Measurements from ENCODE around the gene S100A3.

S100A3 gene

DNA sequence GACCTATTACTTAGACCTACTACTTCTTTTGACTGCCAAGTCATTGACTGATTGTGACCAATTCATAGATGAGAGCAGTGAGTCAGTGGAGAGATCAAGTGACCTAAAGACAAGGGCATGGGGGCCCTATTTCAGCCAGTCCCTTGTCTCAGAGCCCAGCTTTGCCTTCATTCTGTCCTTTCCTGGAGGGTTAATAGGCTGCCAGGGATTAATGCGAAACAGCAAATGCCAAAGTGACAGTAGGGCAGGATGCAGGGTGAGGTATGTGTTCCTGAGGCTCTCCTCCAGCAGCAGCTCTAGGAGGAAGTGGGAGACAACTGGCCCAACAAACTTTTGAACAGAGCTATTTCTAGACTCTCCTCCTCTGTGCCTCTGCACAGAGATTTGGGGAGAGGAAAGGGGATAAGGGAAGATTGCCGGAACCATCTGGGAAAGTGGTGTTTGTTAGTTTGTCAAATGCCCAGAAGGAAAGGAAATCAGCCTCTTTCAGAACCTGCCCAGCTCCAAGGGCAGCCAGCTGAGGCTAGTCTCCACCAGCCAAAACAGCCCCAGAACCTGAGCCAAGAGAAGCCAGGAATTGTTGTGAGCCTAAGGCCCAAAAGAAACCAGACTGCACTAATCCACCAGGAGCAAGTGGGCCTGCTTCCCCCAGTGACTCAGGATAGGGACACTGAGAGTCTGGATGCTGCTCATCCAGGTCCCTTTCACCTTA, 4.9 kb upstream of the S100A3 start:
- no peaks in the 10 kb centered on the region for H3K36me3 ChIP-seq (ENCODE audit: low read length)

GRCh38 chr1:153553096-153553495, 4.0 kb upstream of the S100A3 start:
- Histone ChIP-seq H3K27ac (ENCODE audit: low read depth, low read length) (no peak overlapping the region), H3K4me2 (ENCODE audit: low read depth, low read length, poor library complexity, severe bottlenecking) (no peak overlapping the region)
- TF ChIP-seq EZH2phosphoT487 (conservative IDR thresholded peaks at IDR 0.05; ENCODE audit: low read length) = no peak
- TF ChIP-seq, protein P1, sequence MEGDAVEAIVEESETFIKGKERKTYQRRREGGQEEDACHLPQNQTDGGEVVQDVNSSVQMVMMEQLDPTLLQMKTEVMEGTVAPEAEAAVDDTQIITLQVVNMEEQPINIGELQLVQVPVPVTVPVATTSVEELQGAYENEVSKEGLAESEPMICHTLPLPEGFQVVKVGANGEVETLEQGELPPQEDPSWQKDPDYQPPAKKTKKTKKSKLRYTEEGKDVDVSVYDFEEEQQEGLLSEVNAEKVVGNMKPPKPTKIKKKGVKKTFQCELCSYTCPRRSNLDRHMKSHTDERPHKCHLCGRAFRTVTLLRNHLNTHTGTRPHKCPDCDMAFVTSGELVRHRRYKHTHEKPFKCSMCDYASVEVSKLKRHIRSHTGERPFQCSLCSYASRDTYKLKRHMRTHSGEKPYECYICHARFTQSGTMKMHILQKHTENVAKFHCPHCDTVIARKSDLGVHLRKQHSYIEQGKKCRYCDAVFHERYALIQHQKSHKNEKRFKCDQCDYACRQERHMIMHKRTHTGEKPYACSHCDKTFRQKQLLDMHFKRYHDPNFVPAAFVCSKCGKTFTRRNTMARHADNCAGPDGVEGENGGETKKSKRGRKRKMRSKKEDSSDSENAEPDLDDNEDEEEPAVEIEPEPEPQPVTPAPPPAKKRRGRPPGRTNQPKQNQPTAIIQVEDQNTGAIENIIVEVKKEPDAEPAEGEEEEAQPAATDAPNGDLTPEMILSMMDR (IDR thresholded peaks at IDR 0.05; ENCODE audit: insufficient read depth, low read length, poor library complexity, severe bottlenecking) = no peak

More for the DNA sequence above, 4.9 kb upstream of the S100A3 start:
- no peak overlapping the region for H2AFZ ChIP-seq (ENCODE audit: low read depth, low read length, severe bottlenecking)
- no peaks in the 10 kb centered on the region for H3K79me2 ChIP-seq (ENCODE audit: insufficient read depth, low read length)
- no peaks in the 10 kb centered on the region for H3K9me3 ChIP-seq (ENCODE audit: insufficient read depth, low read length)
- no peak overlapping the region for H3K9ac ChIP-seq (ENCODE audit: low read length)
- H3K4me3 ChIP-seq (ENCODE audit: insufficient read depth, low read length, poor library complexity, severe bottlenecking) = no peak overlapping the region
- no peaks in the 10 kb centered on the region for H3K9me2 ChIP-seq (replicated peaks; ENCODE audit: insufficient read depth, low read length)
- no peak for TF ChIP-seq EZH2phosphoT487 (conservative IDR thresholded peaks at IDR 0.05; ENCODE audit: low read length)
- TF ChIP-seq, protein P1 (IDR thresholded peaks at IDR 0.05; ENCODE audit: insufficient read depth, low read length, poor library complexity, severe bottlenecking) = no peak
- H4K20me1 ChIP-seq (ENCODE audit: low read depth, low read length) = no peaks in the 10 kb centered on the region
- no peak overlapping the region for H3K4me2 ChIP-seq (ENCODE audit: low read depth, low read length, poor library complexity, severe bottlenecking)
- no peak overlapping the region for H3K27ac ChIP-seq (ENCODE audit: low read depth, low read length)
- H3F3A ChIP-seq (ENCODE audit: insufficient read depth) = no peaks in the 10 kb centered on the region
- H3K27me3 ChIP-seq (ENCODE audit: low read length) = no peaks in the 10 kb centered on the region

GRCh38 chr1:153552335-153552734, 3.3 kb upstream of the S100A3 start:
- H3F3A ChIP-seq (ENCODE audit: insufficient read depth) = no peaks in the 10 kb centered on the region
- H2AFZ ChIP-seq (ENCODE audit: low read depth, low read length, severe bottlenecking) = no peak overlapping the region

More at GRCh38 chr1:153553096-153553495, 4.0 kb upstream of the S100A3 start:
- Histone ChIP-seq H3K27me3 (ENCODE audit: low read length) (no peaks in the 10 kb centered on the region), H2AFZ (ENCODE audit: low read depth, low read length, severe bottlenecking) (no peak overlapping the region), H3K36me3 (ENCODE audit: low read length) (no peaks in the 10 kb centered on the region), H3K9me2 (replicated peaks; ENCODE audit: insufficient read depth, low read length) (no peaks in the 10 kb centered on the region), H3K9me3 (ENCODE audit: insufficient read depth, low read length) (no peaks in the 10 kb centered on the region), H3F3A (ENCODE audit: insufficient read depth) (no peaks in the 10 kb centered on the region), H4K20me1 (ENCODE audit: low read depth, low read length) (no peaks in the 10 kb centered on the region), H3K4me3 (ENCODE audit: insufficient read depth, low read length, poor library complexity, severe bottlenecking) (no peak overlapping the region), H3K9ac (ENCODE audit: low read length) (no peak overlapping the region), H3K79me2 (ENCODE audit: insufficient read depth, low read length) (no peaks in the 10 kb centered on the region)

More at GRCh38 chr1:153552335-153552734, 3.3 kb upstream of the S100A3 start:
- TF ChIP-seq EZH2phosphoT487 (conservative IDR thresholded peaks at IDR 0.05; ENCODE audit: low read length) = no peak
- TF ChIP-seq, protein P1 (IDR thresholded peaks at IDR 0.05; ENCODE audit: insufficient read depth, low read length, poor library complexity, severe bottlenecking) = no peak
- Histone ChIP-seq H3K27ac (ENCODE audit: low read depth, low read length) (no peak overlapping the region), H3K4me2 (ENCODE audit: low read depth, low read length, poor library complexity, severe bottlenecking) (no peak overlapping the region), H3K9me3 (ENCODE audit: insufficient read depth, low read length) (no peaks in the 10 kb centered on the region), H3K4me3 (ENCODE audit: insufficient read depth, low read length, poor library complexity, severe bottlenecking) (no peak overlapping the region), H3K79me2 (ENCODE audit: insufficient read depth, low read length) (no peaks in the 10 kb centered on the region), H3K27me3 (ENCODE audit: low read length) (no peaks in the 10 kb centered on the region), H3K36me3 (ENCODE audit: low read length) (no peaks in the 10 kb centered on the region), H3K9me2 (replicated peaks; ENCODE audit: insufficient read depth, low read length) (no peaks in the 10 kb centered on the region), H3K9ac (ENCODE audit: low read length) (no peak overlapping the region), H4K20me1 (ENCODE audit: low read depth, low read length) (no peaks in the 10 kb centered on the region)

Data from SU-DHL-6 (cell line).